ENCODE results near the gene IL6. TPM values are rescaled to one million over a fixed set of nuclear protein-coding genes. Genes with fewer than 3 reads are reported as not detected.
"Not testable (repeated sequence)": the region's sequence is repeated elsewhere in the genome, so short reads cannot be mapped to it uniquely, and the experiment has no call there.

IL6 gene
- 4.7 TPM for polyA plus RNA-seq (2013, experiment 1 of 2; ENCODE audit: insufficient read length)
- 0.29 TPM for polyA plus RNA-seq (2013, experiment 2 of 2; ENCODE audit: insufficient read length)

GRCh38 chr7:22726907-22727713, at the start of gene IL6:
Gene IL6, plus strand, starts transcription at chr7:22727200. Its CDS starts 63 bp downstream, at chr7:22727263.
- peak; percentile 95 for DNase-seq

GRCh38 chr7:22677263-22677662, 49.7 kb upstream of the IL6 start:
- not testable (repeated sequence) for DNase-seq

DNA sequence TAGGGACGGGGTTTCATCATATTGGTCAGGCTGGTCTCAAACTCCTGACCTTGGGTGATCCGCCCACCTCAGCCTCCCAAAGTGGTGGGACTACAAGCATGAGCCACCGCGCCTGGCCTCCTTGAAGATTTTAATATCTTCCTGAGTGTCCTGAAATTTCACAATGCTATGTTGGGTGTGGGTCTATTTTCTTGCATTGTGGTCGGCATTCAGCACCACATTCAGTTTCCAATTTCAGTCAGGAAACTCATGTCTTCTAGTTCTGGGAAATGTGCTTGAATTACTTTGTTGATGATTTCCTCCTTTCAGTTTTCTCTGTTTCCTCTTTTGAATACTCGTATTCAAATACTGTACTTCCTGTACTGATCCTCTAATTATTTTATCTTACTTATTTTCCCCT, 49.3 kb upstream of the IL6 start:
- DNase-seq: no peak

GRCh38 chr7:22680482-22680911, 46.5 kb upstream of the IL6 start:
- DNase-seq: no peak

- no peak for DNase-seq
Measured at GRCh38 chr7:22681312-22681711, 45.7 kb upstream of the IL6 start.

- no peak for DNase-seq
Measured at GRCh38 chr7:22681852-22682657, 44.9 kb upstream of the IL6 start.

DNA sequence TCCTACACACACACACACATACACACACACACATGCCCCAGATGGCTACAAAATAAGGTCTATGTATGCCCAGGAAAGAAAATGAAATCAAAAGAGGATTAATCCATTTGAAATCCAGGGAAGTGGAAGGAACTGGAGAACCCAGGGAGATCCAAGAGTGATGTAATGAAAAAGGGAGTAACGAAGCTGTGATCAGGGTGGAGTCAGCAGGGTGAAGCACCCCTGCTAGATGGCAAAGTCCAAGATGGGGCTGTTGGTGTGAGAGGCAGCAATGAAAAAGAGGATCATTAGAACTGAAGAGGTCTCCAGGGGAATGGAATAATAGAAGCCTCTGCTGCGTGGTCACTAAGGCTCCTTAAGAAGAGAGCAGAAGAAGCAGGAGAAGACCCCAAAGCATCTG, 43.6 kb upstream of the IL6 start:
- DNase-seq: no peak

GRCh38 chr7:22686620-22687019, 40.4 kb upstream of the IL6 start:
- no peak for DNase-seq

DNA sequence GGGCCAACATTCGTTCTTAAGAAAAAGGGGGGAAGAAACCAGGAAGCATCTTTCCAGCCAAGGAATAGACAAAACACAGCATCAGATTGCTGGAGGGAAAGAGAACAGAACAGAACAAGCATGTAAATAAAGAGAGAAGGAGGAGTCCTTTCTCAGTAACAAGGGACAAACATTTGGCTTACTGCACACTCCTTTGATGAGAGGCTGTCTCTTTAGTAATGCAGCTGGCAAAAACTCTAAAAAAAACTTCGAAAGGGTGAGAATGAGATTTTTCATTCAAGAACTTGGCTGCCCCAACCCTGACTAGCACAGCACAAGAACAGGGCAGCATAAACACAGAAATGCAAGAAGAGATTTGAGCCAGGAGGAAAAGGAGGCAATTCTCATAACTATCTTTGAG, 38.9 kb upstream of the IL6 start:
- DNase-seq: no peak

GRCh38 chr7:22688934-22689333, 38.1 kb upstream of the IL6 start:
- DNase-seq: not testable (repeated sequence)

- DNase-seq: no peak
Measured at GRCh38 chr7:22694597-22695207, 32.3 kb upstream of the IL6 start.

- no peak for DNase-seq
Measured at GRCh38 chr7:22695476-22696132, 31.4 kb upstream of the IL6 start.

GRCh38 chr7:22696541-22697228, 30.3 kb upstream of the IL6 start:
- no peak for DNase-seq

- no peak for DNase-seq
Measured at GRCh38 chr7:22697322-22697859, 29.6 kb upstream of the IL6 start.

DNA sequence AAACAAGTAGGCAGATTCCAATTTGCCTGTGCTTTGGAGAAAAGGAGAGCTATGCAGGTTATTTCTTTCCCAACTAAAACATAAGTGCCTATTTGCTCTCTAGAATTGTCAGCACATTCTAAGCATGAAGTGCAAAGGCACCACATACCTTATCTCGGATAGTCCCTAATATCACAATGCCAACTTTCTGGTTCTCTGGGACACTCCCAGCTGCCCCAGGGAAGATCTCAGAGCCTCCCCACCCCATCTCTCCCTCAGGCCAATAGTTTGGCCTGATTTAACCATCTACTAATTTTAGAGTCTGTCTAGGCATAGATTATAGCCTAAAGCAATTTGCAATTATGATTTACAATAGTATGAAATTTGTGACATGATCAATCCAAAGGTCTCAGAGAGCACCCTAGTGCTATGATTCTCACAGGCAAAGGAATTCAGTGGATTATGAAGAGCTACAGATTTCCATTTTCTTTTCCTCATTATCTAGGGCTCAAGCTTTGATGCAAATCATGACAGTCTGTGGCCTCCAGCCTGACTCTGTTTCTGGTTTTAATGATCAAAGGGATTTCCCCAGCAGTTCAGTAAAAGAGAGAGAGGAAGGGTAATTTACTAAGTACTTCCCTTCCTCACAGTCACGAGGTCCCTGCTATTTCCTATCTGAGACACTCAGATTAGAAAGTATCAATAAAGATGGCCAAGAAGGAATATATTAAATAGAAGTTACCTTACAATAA, 29.0 kb upstream of the IL6 start:
- no peak for DNase-seq

DNA sequence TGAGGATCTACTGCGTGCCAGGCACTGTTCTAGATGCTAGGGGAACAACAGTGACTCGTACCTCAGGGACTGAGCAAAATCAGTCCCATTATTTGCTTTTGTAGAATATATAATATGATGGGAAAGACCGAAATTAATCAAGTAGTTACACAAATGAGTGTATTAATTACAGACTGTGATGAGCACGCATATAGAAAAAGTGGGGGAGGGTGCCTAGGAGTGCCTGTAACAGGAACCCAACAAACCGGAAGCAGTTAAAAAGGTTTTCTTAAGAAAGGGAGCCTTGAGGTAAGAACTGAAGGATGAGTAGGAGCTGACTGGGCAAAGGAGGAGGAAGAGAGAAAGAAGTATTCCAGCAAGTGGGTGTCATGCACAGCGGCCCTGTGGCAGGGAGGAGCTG, 28.2 kb upstream of the IL6 start:
- DNase-seq: no peak

DNA sequence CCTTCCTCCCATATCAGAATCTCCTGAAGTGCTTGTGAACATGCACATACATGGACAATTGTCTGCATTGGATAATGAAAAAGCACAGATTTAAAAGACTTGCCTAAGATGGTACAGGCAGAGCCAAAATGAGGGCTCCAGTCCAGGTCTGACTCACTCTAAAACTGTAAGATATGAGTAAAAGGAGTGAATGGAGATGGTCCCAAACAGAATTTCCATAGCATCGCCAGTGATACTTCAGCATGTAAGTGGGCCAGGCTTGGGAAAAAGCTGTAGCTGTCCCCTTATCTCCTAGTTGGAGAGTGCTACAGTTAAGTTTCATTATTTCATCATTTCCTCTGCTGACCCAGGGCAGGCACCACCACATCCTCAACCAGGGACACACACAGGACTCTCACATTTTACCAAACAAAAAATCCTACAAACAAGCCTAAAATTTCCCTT, 26.4 kb upstream of the IL6 start:
- peak; percentile 57 for DNase-seq

DNA sequence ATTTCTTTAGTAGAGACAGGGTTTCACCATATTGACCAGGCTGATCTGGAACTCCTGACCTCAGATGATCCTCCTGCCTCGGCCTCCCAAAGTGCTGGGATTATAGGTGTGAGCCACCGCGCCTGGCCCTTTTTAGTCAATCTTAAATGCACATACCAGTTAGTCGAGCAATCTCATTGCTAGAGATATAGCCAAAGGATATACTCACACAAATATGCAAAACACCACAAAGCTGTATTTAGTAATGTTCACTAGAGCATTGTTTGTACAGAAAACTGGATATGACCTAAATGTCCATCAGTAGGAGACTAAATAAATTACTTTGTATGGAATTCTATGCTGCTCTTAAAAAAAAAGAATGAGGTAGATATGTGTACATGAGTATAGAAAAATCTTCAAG, 24.5 kb upstream of the IL6 start:
- peak; percentile 73 for DNase-seq

GRCh38 chr7:22703107-22703855, 23.7 kb upstream of the IL6 start:
- DNase-seq: not testable (repeated sequence)

GRCh38 chr7:22703978-22704610, 22.9 kb upstream of the IL6 start:
- not testable (repeated sequence) for DNase-seq

All from fibroblast of skin of back (primary cell).